Mesenchymal stem cell (in vitro differentiated cells and primary cell): Measurements from ENCODE around the gene MICU1.

Experiments used
- DNase-seq: peaks from one replicate; pipeline ENCODE4 v3.0.0-alpha.2; 2013
- H2AFZ ChIP-seq: one replicate; pipeline ENCODE4 v1.6.1; 2013; ENCODE audit warnings: low read depth, mild to moderate bottlenecking, control low read depth, inconsistent platforms, low read length, moderate library complexity
- H2AK5ac ChIP-seq: 2 replicates; pipeline ENCODE4 v1.6.1; 2013; ENCODE audit warnings: low read length, moderate library complexity, mild to moderate bottlenecking, inconsistent platforms; ENCODE audit not compliant: severe bottlenecking
- H2BK120ac ChIP-seq: one replicate; pipeline ENCODE4 v1.6.1; 2013; ENCODE audit warnings: low read depth, mild to moderate bottlenecking, inconsistent platforms, low read length, moderate library complexity
- H2BK12ac ChIP-seq, 2 experiments: one replicate each; pipeline ENCODE4 v1.6.1; 2013; ENCODE audit warnings: inconsistent platforms in 2 of 2, low read length in 2 of 2, mild to moderate bottlenecking in 2 of 2, moderate library complexity in 2 of 2, control low read depth in 1 of 2
- H2BK15ac ChIP-seq: one replicate; pipeline ENCODE4 v1.6.1; 2013; ENCODE audit warnings: mild to moderate bottlenecking, low read depth, inconsistent platforms; ENCODE audit not compliant: poor library complexity, severe bottlenecking
- H2BK5ac ChIP-seq: 2 replicates; pipeline ENCODE4 v1.6.1; 2013; ENCODE audit warnings: low read depth, mild to moderate bottlenecking, low read length, control low read depth, inconsistent platforms; ENCODE audit not compliant: poor library complexity, severe bottlenecking
- H3K14ac ChIP-seq, 2 experiments: one replicate each; pipeline ENCODE4 v1.6.1; 2013; ENCODE audit warnings: inconsistent platforms in 2 of 2, low read length in 2 of 2, control low read depth in 1 of 2, mild to moderate bottlenecking in 1 of 2, moderate library complexity in 1 of 2
- H3K18ac ChIP-seq, 2 experiments: one replicate each; pipeline ENCODE4 v1.6.1; 2013; ENCODE audit warnings: inconsistent platforms in 2 of 2, low read length in 2 of 2, control low read depth in 1 of 2, low read depth in 1 of 2, mild to moderate bottlenecking in 1 of 2
- H3K23ac ChIP-seq, 2 experiments: one replicate each; pipeline ENCODE4 v1.6.1; 2013; ENCODE audit warnings: inconsistent platforms in 2 of 2, low read length in 2 of 2, mild to moderate bottlenecking in 2 of 2, moderate library complexity in 2 of 2, control low read depth in 1 of 2
- H3K27ac ChIP-seq: 2 replicates; pipeline ENCODE4 v1.5.1; 2013; ENCODE audit warnings: mild to moderate bottlenecking, moderate library complexity, low read length, control low read depth, inconsistent platforms; ENCODE audit not compliant: poor library complexity, severe bottlenecking
- H3K27me3 ChIP-seq, 2 experiments: 2 replicates each; pipeline versions ENCODE4 v1.6.1 to v1.7.0; 2013; ENCODE audit warnings: low read length in 2 of 2, mild to moderate bottlenecking in 2 of 2, moderate library complexity in 2 of 2, control low read depth in 1 of 2, inconsistent platforms in 1 of 2; ENCODE audit not compliant: control insufficient read depth in 1 of 2, insufficient read depth in 1 of 2
- H3K36me3 ChIP-seq, 2 experiments: 2 replicates each; pipeline versions ENCODE4 v1.6.1 to v1.7.0; 2013; ENCODE audit warnings: low read length in 2 of 2, control low read depth in 1 of 2, inconsistent platforms in 1 of 2, low read depth in 1 of 2, mild to moderate bottlenecking in 1 of 2; ENCODE audit not compliant: insufficient read depth in 2 of 2, control insufficient read depth in 1 of 2
- H3K4ac ChIP-seq, 2 experiments: one replicate each; pipeline ENCODE4 v1.6.1; 2013; ENCODE audit warnings: inconsistent platforms in 2 of 2, low read length in 2 of 2, mild to moderate bottlenecking in 2 of 2, moderate library complexity in 2 of 2, control low read depth in 1 of 2, low read depth in 1 of 2
- H3K4me1 ChIP-seq: 2 replicates; pipeline ENCODE4 v1.6.1; 2013; ENCODE audit warnings: low read depth, low read length, control low read depth; ENCODE audit not compliant: control insufficient read depth, insufficient read depth
- H3K4me2 ChIP-seq: 2 replicates; pipeline ENCODE4 v1.6.1; 2013; ENCODE audit warnings: low read length, mild to moderate bottlenecking, inconsistent platforms; ENCODE audit not compliant: poor library complexity, severe bottlenecking
- H3K4me3 ChIP-seq, 2 experiments: 2 replicates each; pipeline versions ENCODE4 v1.5.1 to v1.7.0; 2013; ENCODE audit warnings: low read length in 2 of 2, mild to moderate bottlenecking in 2 of 2, control low read depth in 1 of 2, low read depth in 1 of 2; ENCODE audit not compliant: insufficient read depth in 1 of 2
- H3K79me1 ChIP-seq: replicated peaks from 2 replicates; pipeline ENCODE4 v1.6.1; 2013; ENCODE audit warnings: mild to moderate bottlenecking, control low read depth, low read length, inconsistent platforms; ENCODE audit not compliant: poor library complexity, severe bottlenecking
- H3K9ac ChIP-seq: 2 replicates; pipeline ENCODE4 v1.7.0; 2013; ENCODE audit warnings: mild to moderate bottlenecking, low read length, moderate library complexity
- H3K9me3 ChIP-seq: 2 replicates; pipeline ENCODE4 v1.7.0; 2013; ENCODE audit warnings: mild to moderate bottlenecking, low read length; ENCODE audit not compliant: control insufficient read depth
- H4K8ac ChIP-seq: one replicate; pipeline ENCODE4 v1.6.1; 2013; ENCODE audit warnings: inconsistent platforms, mild to moderate bottlenecking, low read length, moderate library complexity
- H4K91ac ChIP-seq: one replicate; pipeline ENCODE4 v1.6.1; 2013; ENCODE audit warnings: mild to moderate bottlenecking, low read length, inconsistent platforms
- WGBS: methylation state at CpG from one replicate; pipeline ENCODE4 v1.1.7; 2013; ENCODE audit warnings: mixed read lengths; 5-methylcytosine and 5-hydroxymethylcytosine counted together

Gene MICU1

DNA sequence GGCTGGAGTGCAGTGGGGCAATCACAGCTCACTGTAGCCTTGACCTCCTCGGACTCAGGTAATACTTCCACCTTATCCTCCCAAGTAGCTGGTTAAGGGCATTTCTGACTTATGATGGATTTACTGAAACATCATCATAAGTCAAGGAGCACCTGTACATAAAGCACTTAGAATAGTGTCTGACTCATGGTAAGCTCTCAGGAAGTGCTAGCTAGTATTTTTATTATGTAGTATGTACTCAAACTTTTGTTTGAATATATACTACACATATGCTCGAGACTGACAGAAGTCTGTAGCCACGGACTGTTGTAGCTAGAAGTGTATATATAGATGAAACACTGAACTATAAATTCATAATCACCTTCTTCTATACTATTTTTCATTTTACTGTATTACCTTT lies 163.6 kb downstream of the MICU1 start:
- Histone ChIP-seq H2AK5ac (no peak overlapping the region), H3K9ac (no peak overlapping the region), H4K91ac (no peak overlapping the region), H3K18ac (no peak overlapping the region), H3K9me3 (no peaks in the 10 kb centered on the region), H2BK15ac (no peak overlapping the region), H3K4me3 (no peak overlapping the region), H2AFZ (no peak overlapping the region), H3K27me3 (no peaks in the 10 kb centered on the region), H4K8ac (no peak overlapping the region), H3K14ac (no peak overlapping the region), H3K4ac (no peak overlapping the region), H3K79me1 (no peaks in the 10 kb centered on the region), H3K4me1 (no peaks in the 10 kb centered on the region), H3K23ac (no peak overlapping the region), H2BK5ac (no peak overlapping the region), H2BK120ac (no peak overlapping the region), H3K27ac (no peak overlapping the region), H3K36me3 (peaks cover 0 to 13% of the 10 kb centered on the region in 2 experiments), H2BK12ac (no peak overlapping the region), H3K4me2 (no peak overlapping the region)
- whole genome bisulfite sequencing: no CpG with 5 or more reads among the region's 3 CpGs
- no peak for DNase-seq

DNA sequence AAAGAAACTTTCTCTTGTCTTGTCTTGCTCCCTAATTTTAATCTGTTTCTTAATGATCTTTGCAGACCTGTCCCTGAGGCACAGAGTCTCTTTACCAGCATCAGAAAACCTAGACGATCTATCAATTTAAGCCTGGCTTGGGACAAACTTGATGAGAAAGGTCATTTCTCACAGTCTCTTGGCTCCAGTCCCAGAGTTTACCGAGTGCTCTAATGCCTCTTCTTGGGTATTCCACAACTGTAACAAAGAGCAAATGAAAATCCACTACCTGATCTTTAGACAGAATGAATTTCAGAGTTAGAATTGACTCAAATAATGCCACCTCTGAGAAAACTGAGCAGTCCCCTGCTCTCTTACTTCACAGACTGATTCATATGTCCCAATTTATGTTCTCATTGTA lies 164.8 kb downstream of the MICU1 start:
- Histone ChIP-seq H3K9ac (no peak overlapping the region), H3K18ac (no peak overlapping the region), H2BK12ac (no peak overlapping the region), H3K4me1 (no peaks in the 10 kb centered on the region), H3K79me1 (no peaks in the 10 kb centered on the region), H3K4ac (no peak overlapping the region), H3K4me3 (no peak overlapping the region), H4K8ac (no peak overlapping the region), H3K23ac (no peak overlapping the region), H2BK5ac (no peak overlapping the region), H3K27ac (no peak overlapping the region), H2AK5ac (no peak overlapping the region), H3K36me3 (peaks cover 0 to 13% of the 10 kb centered on the region in 2 experiments), H3K9me3 (no peaks in the 10 kb centered on the region), H3K4me2 (no peak overlapping the region), H2BK120ac (no peak overlapping the region), H2AFZ (no peak overlapping the region), H2BK15ac (no peak overlapping the region), H3K27me3 (no peaks in the 10 kb centered on the region), H4K91ac (no peak overlapping the region), H3K14ac (no peak overlapping the region)
- WGBS: 96% methylated on average over 2 of the region's 2 CpGs
- no peak for DNase-seq

- Histone ChIP-seq H3K79me1 (no peaks in the 10 kb centered on the region), H3K4me1 (no peaks in the 10 kb centered on the region), H3K18ac (no peak overlapping the region), H4K91ac (no peak overlapping the region), H3K23ac (no peak overlapping the region), H3K27me3 (no peaks in the 10 kb centered on the region), H3K4me3 (no peak overlapping the region), H2BK12ac (no peak overlapping the region), H3K9ac (no peak overlapping the region), H3K4ac (no peak overlapping the region), H2AFZ (no peak overlapping the region), H2BK120ac (no peak overlapping the region), H3K14ac (no peak overlapping the region), H3K36me3 (peaks cover 0 to 13% of the 10 kb centered on the region in 2 experiments), H2BK15ac (no peak overlapping the region), H2AK5ac (no peak overlapping the region), H3K27ac (no peak overlapping the region), H2BK5ac (no peak overlapping the region), H4K8ac (no peak overlapping the region), H3K9me3 (no peaks in the 10 kb centered on the region), H3K4me2 (no peak overlapping the region)
- no peak for DNase-seq
Observed at GRCh38 chr10:72460284-72460876, 165.5 kb downstream of the MICU1 start.

GRCh38 chr10:72459301-72459700 lies 166.6 kb downstream of the MICU1 start:
- Histone ChIP-seq H3K4me1 (no peaks in the 10 kb centered on the region), H3K36me3 (peaks cover 0 to 11% of the 10 kb centered on the region in 2 experiments), H3K18ac (no peak overlapping the region), H3K9me3 (no peaks in the 10 kb centered on the region), H3K4me3 (no peak overlapping the region), H2BK12ac (no peak overlapping the region), H3K23ac (no peak overlapping the region), H3K79me1 (no peaks in the 10 kb centered on the region), H3K4me2 (no peak overlapping the region), H2BK15ac (no peak overlapping the region), H4K8ac (no peak overlapping the region), H2AFZ (no peak overlapping the region), H2AK5ac (no peak overlapping the region), H3K27ac (no peak overlapping the region), H3K9ac (no peak overlapping the region), H3K4ac (no peak overlapping the region), H3K27me3 (no peaks in the 10 kb centered on the region), H2BK120ac (no peak overlapping the region), H4K91ac (no peak overlapping the region), H3K14ac (no peak overlapping the region), H2BK5ac (no peak overlapping the region)
- 67% methylated on average over 1 of the region's 3 CpGs for WGBS
- no peak for DNase-seq
